ENCODE results near the gene IGDCC3.

DNA sequence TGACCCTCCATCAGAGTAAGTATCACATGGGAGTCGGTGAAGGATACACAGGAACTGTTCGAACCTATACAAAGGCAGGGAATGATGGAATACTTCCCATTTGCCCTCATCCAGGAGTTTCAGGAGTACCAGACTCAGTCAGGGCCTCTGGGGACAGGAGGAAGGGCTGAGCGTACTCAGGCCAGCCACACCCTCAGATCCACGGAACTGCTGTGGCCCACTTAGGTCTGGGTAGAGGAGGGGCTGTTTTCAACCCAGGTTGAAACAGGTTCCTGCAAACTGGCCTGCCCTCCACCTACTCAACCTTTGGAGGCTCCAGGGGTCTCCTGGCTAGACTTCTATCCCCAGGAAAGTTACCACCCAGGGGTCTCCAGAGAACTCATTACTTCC is 6.7 kb upstream of the IGDCC3 start:
- TF ChIP-seq POLR2A (IDR thresholded peaks at IDR 0.05; ENCODE audit: low read length) (no peak), GATA1 (IDR thresholded peaks at IDR 0.05; ENCODE audit: low read depth, low read length) (no peak)

Measured in erythroblast (primary cell).